Measurements from ENCODE around the gene CELA2B.
"Not testable (repeated sequence)": the region's sequence is repeated elsewhere in the genome, so short reads cannot be mapped to it uniquely, and the experiment has no call there.

The CELA2B gene

GRCh38 chr1:15469361-15469760, 6.5 kb upstream of the CELA2B start:
- DNase-seq (ENCODE audit: low read depth): no peak

- DNase-seq (ENCODE audit: low read depth): not testable (repeated sequence)
These were observed 6.0 kb upstream of the CELA2B start for GRCh38 chr1:15469821-15470448.

- DNase-seq (ENCODE audit: low read depth): not testable (repeated sequence)
These were observed 4.8 kb upstream of the CELA2B start for GRCh38 chr1:15471067-15471466.

GRCh38 chr1:15471723-15472122, 4.2 kb upstream of the CELA2B start:
- not testable (repeated sequence) for DNase-seq (ENCODE audit: low read depth)

- DNase-seq (ENCODE audit: low read depth): no peak
These were observed 3.3 kb upstream of the CELA2B start for GRCh38 chr1:15472587-15472986.

- no peak for DNase-seq (ENCODE audit: low read depth)
These were observed 1.0 kb downstream of the CELA2B start for GRCh38 chr1:15476927-15477326.

- DNase-seq (ENCODE audit: low read depth): no peak
These were observed 1.8 kb downstream of the CELA2B start for GRCh38 chr1:15477646-15478212.

- DNase-seq (ENCODE audit: low read depth): no peak
These were observed 3.9 kb downstream of the CELA2B start for GRCh38 chr1:15479654-15480347.

GRCh38 chr1:15482455-15482854, 6.6 kb downstream of the CELA2B start:
- DNase-seq (ENCODE audit: low read depth): not testable (repeated sequence)

GRCh38 chr1:15482983-15483543, 7.2 kb downstream of the CELA2B start:
- DNase-seq (ENCODE audit: low read depth): not testable (repeated sequence)

- DNase-seq (ENCODE audit: low read depth): no peak
These were observed 8.1 kb downstream of the CELA2B start for GRCh38 chr1:15483971-15484370.

- not testable (repeated sequence) for DNase-seq (ENCODE audit: low read depth)
These were observed 8.5 kb downstream of the CELA2B start for GRCh38 chr1:15484443-15484842.

GRCh38 chr1:15485636-15486035, 9.7 kb downstream of the CELA2B start:
- no peak for DNase-seq (ENCODE audit: low read depth)

GRCh38 chr1:15486844-15487610, 11.1 kb downstream of the CELA2B start:
- not testable (repeated sequence) for DNase-seq (ENCODE audit: low read depth)

- DNase-seq (ENCODE audit: low read depth): no peak
These were observed 12.5 kb downstream of the CELA2B start for GRCh38 chr1:15488371-15488770.

- DNase-seq (ENCODE audit: low read depth): no peak
These were observed 13.3 kb downstream of the CELA2B start for GRCh38 chr1:15489052-15489736.

- not testable (repeated sequence) for DNase-seq (ENCODE audit: low read depth)
These were observed 15.1 kb downstream of the CELA2B start for GRCh38 chr1:15491010-15491409.

- no peak for DNase-seq (ENCODE audit: low read depth)
These were observed 16.7 kb downstream of the CELA2B start for GRCh38 chr1:15492596-15492995.

GRCh38 chr1:15493869-15494390, 18.0 kb downstream of the CELA2B start:
- no peak for DNase-seq (ENCODE audit: low read depth)

GRCh38 chr1:15500184-15501178, 24.6 kb downstream of the CELA2B start:
- DNase-seq (ENCODE audit: low read depth): no peak

All from stimulated activated CD8-positive, alpha-beta memory T cell treated with anti-CD3 and anti-CD28 coated beads, Interleukin-15, amount 100 ng/mL, for 1 hour (primary cell).